D721Med (cell line): ENCODE results near the gene STARD13.
"Not testable (repeated sequence)": the region's sequence is repeated elsewhere in the genome, so short reads cannot be mapped to it uniquely, and the experiment has no call there.

Source experiments
- DNase-seq: peaks from one replicate; pipeline ENCODE4 v3.0.0; 2011; ENCODE audit warnings: low spot score; ENCODE audit not compliant: insufficient read length
- FAIRE-seq: peaks from 2 replicates; lab custom pipeline; 2011; peaks lifted over from hg19 to GRCh38; lab: Jason Lieb, UNC
- TF ChIP-seq, protein P1 (sequence below): IDR thresholded peaks from 2 replicates; pipeline ENCODE4 v1.5.1; 2012; ENCODE audit warnings: mild to moderate bottlenecking, control low read depth; ENCODE audit not compliant: insufficient read depth; ENCODE audit errors: missing control alignments

The STARD13 gene

GRCh38 chr13:33178209-33178840 is 107.2 kb downstream of the STARD13 start:
- TF ChIP-seq, protein P1, sequence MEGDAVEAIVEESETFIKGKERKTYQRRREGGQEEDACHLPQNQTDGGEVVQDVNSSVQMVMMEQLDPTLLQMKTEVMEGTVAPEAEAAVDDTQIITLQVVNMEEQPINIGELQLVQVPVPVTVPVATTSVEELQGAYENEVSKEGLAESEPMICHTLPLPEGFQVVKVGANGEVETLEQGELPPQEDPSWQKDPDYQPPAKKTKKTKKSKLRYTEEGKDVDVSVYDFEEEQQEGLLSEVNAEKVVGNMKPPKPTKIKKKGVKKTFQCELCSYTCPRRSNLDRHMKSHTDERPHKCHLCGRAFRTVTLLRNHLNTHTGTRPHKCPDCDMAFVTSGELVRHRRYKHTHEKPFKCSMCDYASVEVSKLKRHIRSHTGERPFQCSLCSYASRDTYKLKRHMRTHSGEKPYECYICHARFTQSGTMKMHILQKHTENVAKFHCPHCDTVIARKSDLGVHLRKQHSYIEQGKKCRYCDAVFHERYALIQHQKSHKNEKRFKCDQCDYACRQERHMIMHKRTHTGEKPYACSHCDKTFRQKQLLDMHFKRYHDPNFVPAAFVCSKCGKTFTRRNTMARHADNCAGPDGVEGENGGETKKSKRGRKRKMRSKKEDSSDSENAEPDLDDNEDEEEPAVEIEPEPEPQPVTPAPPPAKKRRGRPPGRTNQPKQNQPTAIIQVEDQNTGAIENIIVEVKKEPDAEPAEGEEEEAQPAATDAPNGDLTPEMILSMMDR, result no peak
- no peak for FAIRE-seq
- no peak for DNase-seq

DNA sequence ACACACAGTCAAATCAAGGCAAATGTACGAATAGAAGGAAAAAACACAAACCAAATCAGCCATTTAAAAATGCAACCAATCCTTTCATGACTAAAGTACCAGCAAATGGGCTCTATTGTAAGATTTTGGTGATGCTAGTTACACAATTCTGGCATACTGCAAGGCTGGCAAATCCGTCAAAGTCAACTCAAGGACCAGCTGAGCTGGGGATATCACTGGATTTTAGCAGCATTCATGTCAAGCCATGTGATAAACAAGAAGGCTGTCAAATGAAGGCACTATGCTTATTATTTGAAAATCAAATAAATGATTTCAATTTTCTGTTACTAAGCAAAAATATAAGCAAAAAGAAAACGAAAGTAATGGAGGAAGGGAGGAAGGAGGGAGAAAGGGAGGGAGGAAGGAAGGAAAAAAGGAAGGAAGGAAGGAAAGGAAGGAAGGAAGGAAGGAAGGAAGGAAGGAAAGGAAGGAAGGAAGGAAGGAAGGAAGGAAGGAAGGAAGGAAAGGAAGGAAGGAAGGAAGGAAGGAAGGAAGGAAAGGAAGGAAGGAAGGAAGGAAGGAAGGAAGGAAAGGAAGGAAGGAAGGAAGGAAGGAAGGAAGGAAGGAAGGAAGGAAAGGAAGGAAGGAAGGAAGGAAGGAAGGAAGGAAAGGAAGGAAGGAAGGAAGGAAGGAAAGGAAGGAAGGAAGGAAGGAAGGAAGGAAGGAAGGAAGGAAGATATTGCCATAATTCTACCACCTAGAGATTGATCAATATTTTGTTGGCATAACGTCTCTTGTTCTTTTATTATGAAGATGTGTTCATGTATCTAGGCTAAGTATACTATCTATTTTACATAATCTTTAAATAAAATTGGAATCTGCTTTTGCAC is 108.0 kb downstream of the STARD13 start:
- not testable (repeated sequence) for FAIRE-seq, DNase-seq

DNA sequence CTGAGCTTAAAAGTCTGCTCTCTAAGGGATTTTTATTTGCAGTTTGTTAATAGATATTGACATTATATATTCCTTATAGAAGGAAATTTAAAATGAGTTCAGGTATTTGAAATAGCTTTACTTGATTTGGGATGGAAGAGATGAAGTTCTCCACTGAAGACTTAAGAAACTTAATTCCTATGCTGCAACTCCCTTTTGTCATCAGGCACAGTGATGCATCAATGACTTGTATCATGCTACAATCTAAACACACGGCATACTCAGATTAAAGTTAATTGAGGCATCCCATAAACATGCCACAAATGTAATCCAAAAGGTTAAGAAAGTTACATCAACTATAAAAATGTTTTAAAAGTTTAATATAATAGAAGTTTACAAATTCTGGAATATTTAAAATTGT is 109.0 kb downstream of the STARD13 start:
- FAIRE-seq (no peak), DNase-seq (no peak)
- TF ChIP-seq, protein P1, result no peak

GRCh38 chr13:33175991-33176390 is 109.6 kb downstream of the STARD13 start:
- TF ChIP-seq, protein P1, result no peak
- DNase-seq (no peak), FAIRE-seq (no peak)

GRCh38 chr13:33174931-33175330 is 110.6 kb downstream of the STARD13 start:
- DNase-seq (no peak), FAIRE-seq (no peak)
- TF ChIP-seq, protein P1, result no peak

DNA sequence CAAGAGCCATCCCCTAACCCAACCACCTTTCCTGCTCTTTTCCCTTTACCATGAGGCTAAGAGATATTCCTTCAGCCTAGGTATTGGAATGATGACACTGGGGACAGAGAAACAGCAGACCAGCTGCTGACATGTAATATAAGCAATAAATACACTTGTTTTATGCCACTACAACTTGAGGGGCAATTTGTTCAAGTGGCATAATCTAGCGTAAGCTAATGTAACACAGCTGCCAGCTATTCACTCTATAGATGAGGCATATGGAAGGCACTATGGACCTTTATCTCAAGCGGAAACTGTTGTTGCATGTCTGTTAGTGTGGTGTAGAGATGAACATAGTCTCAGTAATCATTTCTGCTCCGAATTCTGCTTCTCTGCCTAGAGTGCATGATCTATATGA is 111.1 kb downstream of the STARD13 start:
- TF ChIP-seq, protein P1, result no peak
- no peak for DNase-seq
- FAIRE-seq, result no peak

GRCh38 chr13:33172911-33173310 is 112.6 kb downstream of the STARD13 start:
- DNase-seq (no peak), FAIRE-seq (no peak)
- TF ChIP-seq, protein P1, result no peak
